ENCODE results near the gene PLN.

PLN gene

GRCh38 chr6:118602300-118602699 is 54.2 kb downstream of the PLN start:
- Histone ChIP-seq H3K9ac (ENCODE audit: low read length) (no peak overlapping the region), H3K27me3 (replicated peaks; ENCODE audit: control insufficient read depth, insufficient read depth, low read length) (no peaks in the 10 kb centered on the region), H3K36me3 (ENCODE audit: control insufficient read depth, insufficient read depth, low read length, severe bottlenecking) (no peaks in the 10 kb centered on the region), H3K9me3 (ENCODE audit: control insufficient read depth, low read length) (no peaks in the 10 kb centered on the region), H3K4me3 (ENCODE audit: low read length) (no peak overlapping the region), H3K4me1 (ENCODE audit: control insufficient read depth, insufficient read depth, low read length) (no peaks in the 10 kb centered on the region)
- DNase-seq (ENCODE audit: low read depth), result no peak

DNA sequence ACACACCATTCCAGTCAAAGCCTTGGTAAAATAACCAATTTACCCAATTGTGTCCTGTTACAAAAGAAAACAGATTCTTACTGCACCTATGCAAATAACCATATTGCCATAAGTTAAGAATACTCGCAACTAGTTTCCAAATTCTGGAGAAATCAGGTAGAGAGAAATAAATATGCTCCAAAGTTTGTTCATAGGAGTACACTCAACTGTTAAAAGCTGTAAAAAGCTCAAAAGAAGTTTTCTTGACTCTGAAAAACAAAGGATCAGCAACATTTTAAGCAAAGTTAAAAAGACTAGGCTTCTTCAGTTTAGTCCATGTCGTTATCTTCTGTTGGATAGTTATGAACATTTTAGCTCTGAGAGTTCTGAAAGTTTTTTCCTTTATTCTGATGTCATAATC is 55.3 kb downstream of the PLN start:
- no peak for DNase-seq (ENCODE audit: low read depth)
- Histone ChIP-seq H3K27me3 (replicated peaks; ENCODE audit: control insufficient read depth, insufficient read depth, low read length) (no peaks in the 10 kb centered on the region), H3K4me3 (ENCODE audit: low read length) (no peak overlapping the region)

DNA sequence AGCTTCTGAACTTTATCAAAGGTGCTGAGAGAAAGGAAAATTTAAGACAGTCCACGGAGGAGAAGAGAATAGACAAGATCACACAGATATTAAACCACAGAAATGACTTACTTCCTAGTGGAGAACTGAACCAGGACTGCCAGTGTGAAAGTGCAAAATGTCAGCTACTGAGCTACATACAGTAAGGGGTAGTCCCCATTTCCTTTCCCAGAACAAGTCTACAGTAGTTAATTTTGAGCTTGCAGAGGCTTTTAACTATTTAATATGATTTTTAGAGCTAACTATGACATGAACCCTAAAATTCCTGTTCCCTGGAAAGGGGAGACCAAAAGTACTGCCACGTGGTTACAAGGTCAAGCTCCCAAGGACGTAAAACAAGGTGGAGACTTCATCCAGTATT is 58.2 kb downstream of the PLN start:
- Histone ChIP-seq H3K4me3 (ENCODE audit: low read length) (no peak overlapping the region), H3K9me3 (ENCODE audit: control insufficient read depth, low read length) (peaks cover 7% of the 10 kb centered on the region), H3K27me3 (replicated peaks; ENCODE audit: control insufficient read depth, insufficient read depth, low read length) (no peaks in the 10 kb centered on the region), H3K9ac (ENCODE audit: low read length) (no peak overlapping the region), H3K4me1 (ENCODE audit: control insufficient read depth, insufficient read depth, low read length) (no peaks in the 10 kb centered on the region), H3K36me3 (ENCODE audit: control insufficient read depth, insufficient read depth, low read length, severe bottlenecking) (no peaks in the 10 kb centered on the region)
- no peak for DNase-seq (ENCODE audit: low read depth)

More for the DNA sequence above, 55.3 kb downstream of the PLN start:
- Histone ChIP-seq H3K9me3 (ENCODE audit: control insufficient read depth, low read length) (no peaks in the 10 kb centered on the region), H3K9ac (ENCODE audit: low read length) (no peak overlapping the region), H3K36me3 (ENCODE audit: control insufficient read depth, insufficient read depth, low read length, severe bottlenecking) (no peaks in the 10 kb centered on the region), H3K4me1 (ENCODE audit: control insufficient read depth, insufficient read depth, low read length) (no peaks in the 10 kb centered on the region)

DNA sequence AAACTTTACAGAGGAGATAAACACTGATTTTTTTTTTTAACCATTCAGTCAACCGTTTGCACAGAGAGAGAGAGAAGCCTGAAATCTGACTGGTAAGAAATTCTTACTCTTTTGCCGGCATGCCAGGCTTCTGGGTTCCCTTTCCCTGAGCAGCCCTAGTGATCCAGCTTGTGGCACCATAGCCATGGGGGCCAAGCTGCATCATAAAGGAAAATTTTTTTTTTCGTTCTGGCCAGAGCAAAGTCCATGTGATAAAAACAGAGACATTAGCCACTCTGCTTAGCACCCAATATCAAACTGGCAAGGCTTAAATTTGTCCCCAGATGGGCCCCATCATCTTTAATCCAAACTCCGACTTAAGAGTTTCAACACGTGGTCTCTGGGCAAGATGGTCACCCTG is 58.8 kb downstream of the PLN start:
- H3K9ac ChIP-seq (ENCODE audit: low read length), result no peak overlapping the region
- H3K4me3 ChIP-seq (ENCODE audit: low read length), result no peak overlapping the region
- no peak for DNase-seq (ENCODE audit: low read depth)
- H3K36me3 ChIP-seq (ENCODE audit: control insufficient read depth, insufficient read depth, low read length, severe bottlenecking), result no peaks in the 10 kb centered on the region
- H3K9me3 ChIP-seq (ENCODE audit: control insufficient read depth, low read length), result peaks cover 12% of the 10 kb centered on the region
- H3K27me3 ChIP-seq (replicated peaks; ENCODE audit: control insufficient read depth, insufficient read depth, low read length), result no peaks in the 10 kb centered on the region
- H3K4me1 ChIP-seq (ENCODE audit: control insufficient read depth, insufficient read depth, low read length), result no peaks in the 10 kb centered on the region

Measured in adipocyte (in vitro differentiated cells).